ENCODE data around the gene SORL1.
A peak's percentile ranks its signal among the peaks of the same experiment; 100 is the strongest.

The SORL1 gene

GRCh38 chr11:121441521-121441920 is 10.6 kb upstream of the SORL1 start:
- no peaks in the 10 kb centered on the region for H3K27me3 ChIP-seq (ENCODE audit: insufficient read depth, low read length, poor library complexity, severe bottlenecking)
- H3K4me3 ChIP-seq (ENCODE audit: low read length, poor library complexity, severe bottlenecking) = no peak overlapping the region
- H2AFZ ChIP-seq (ENCODE audit: low read length) = 0 out of 2 replicates have a peak overlapping the region, but pooled peaks have one; percentile 25
- H3K36me3 ChIP-seq (ENCODE audit: insufficient read depth, low read length) = no peaks in the 10 kb centered on the region
- peaks cover 11% of the 10 kb centered on the region for H3K4me1 ChIP-seq (ENCODE audit: insufficient read depth, low read length, poor library complexity, severe bottlenecking)
- H3K9me2 ChIP-seq (replicated peaks; ENCODE audit: low read depth, low read length) = no peaks in the 10 kb centered on the region
- no peak for TF ChIP-seq CTCF (conservative IDR thresholded peaks at IDR 0.05; ENCODE audit: low read length)
- no peak overlapping the region for H3K4me2 ChIP-seq (ENCODE audit: low read depth, low read length, poor library complexity, severe bottlenecking)
- no peaks in the 10 kb centered on the region for H3K79me2 ChIP-seq (ENCODE audit: insufficient read depth, low read length)
- no peaks in the 10 kb centered on the region for H4K20me1 ChIP-seq (ENCODE audit: insufficient read depth, low read length, poor library complexity, severe bottlenecking)
- H3K9ac ChIP-seq (ENCODE audit: low read depth, low read length, poor library complexity, severe bottlenecking) = no peak overlapping the region
- no peaks in the 10 kb centered on the region for H3F3A ChIP-seq (ENCODE audit: low read depth)
- H3K9me3 ChIP-seq (ENCODE audit: insufficient read depth, low read depth, low read length) = no peaks in the 10 kb centered on the region

GRCh38 chr11:121443688-121444275 is 8.3 kb upstream of the SORL1 start:
- H3K4me3 ChIP-seq (ENCODE audit: low read length, poor library complexity, severe bottlenecking) = no peak overlapping the region
- H4K20me1 ChIP-seq (ENCODE audit: insufficient read depth, low read length, poor library complexity, severe bottlenecking) = no peaks in the 10 kb centered on the region
- H3K4me2 ChIP-seq (ENCODE audit: low read depth, low read length, poor library complexity, severe bottlenecking) = no peak overlapping the region
- no peak for TF ChIP-seq CTCF (conservative IDR thresholded peaks at IDR 0.05; ENCODE audit: low read length)
- no peak for TF ChIP-seq EZH2phosphoT487 (IDR thresholded peaks at IDR 0.05; ENCODE audit: borderline replicate concordance)
- H3K4me1 ChIP-seq (ENCODE audit: insufficient read depth, low read length, poor library complexity, severe bottlenecking) = peaks cover 12% of the 10 kb centered on the region
- H3K9me3 ChIP-seq (ENCODE audit: insufficient read depth, low read depth, low read length) = no peaks in the 10 kb centered on the region
- H3F3A ChIP-seq (ENCODE audit: low read depth) = no peaks in the 10 kb centered on the region
- H3K79me2 ChIP-seq (ENCODE audit: insufficient read depth, low read length) = no peaks in the 10 kb centered on the region
- H3K9ac ChIP-seq (ENCODE audit: low read depth, low read length, poor library complexity, severe bottlenecking) = no peak overlapping the region
- no peaks in the 10 kb centered on the region for H3K9me2 ChIP-seq (replicated peaks; ENCODE audit: low read depth, low read length)
- H3K36me3 ChIP-seq (ENCODE audit: insufficient read depth, low read length) = no peaks in the 10 kb centered on the region
- H2AFZ ChIP-seq (ENCODE audit: low read length) = no peak overlapping the region
- no peaks in the 10 kb centered on the region for H3K27me3 ChIP-seq (ENCODE audit: insufficient read depth, low read length, poor library complexity, severe bottlenecking)

GRCh38 chr11:121444526-121444925 is 7.6 kb upstream of the SORL1 start:
- H3F3A ChIP-seq (ENCODE audit: low read depth) = no peaks in the 10 kb centered on the region
- H3K9me3 ChIP-seq (ENCODE audit: insufficient read depth, low read depth, low read length) = no peaks in the 10 kb centered on the region
- no peaks in the 10 kb centered on the region for H3K79me2 ChIP-seq (ENCODE audit: insufficient read depth, low read length)
- peaks cover 19% of the 10 kb centered on the region for H3K4me1 ChIP-seq (ENCODE audit: insufficient read depth, low read length, poor library complexity, severe bottlenecking)
- H3K27me3 ChIP-seq (ENCODE audit: insufficient read depth, low read length, poor library complexity, severe bottlenecking) = no peaks in the 10 kb centered on the region
- no peaks in the 10 kb centered on the region for H4K20me1 ChIP-seq (ENCODE audit: insufficient read depth, low read length, poor library complexity, severe bottlenecking)
- H3K4me3 ChIP-seq (ENCODE audit: low read length, poor library complexity, severe bottlenecking) = no peak overlapping the region
- no peaks in the 10 kb centered on the region for H3K9me2 ChIP-seq (replicated peaks; ENCODE audit: low read depth, low read length)
- no peaks in the 10 kb centered on the region for H3K36me3 ChIP-seq (ENCODE audit: insufficient read depth, low read length)
- H2AFZ ChIP-seq (ENCODE audit: low read length) = no peak overlapping the region
- no peak overlapping the region for H3K9ac ChIP-seq (ENCODE audit: low read depth, low read length, poor library complexity, severe bottlenecking)
- TF ChIP-seq EZH2phosphoT487 (IDR thresholded peaks at IDR 0.05; ENCODE audit: borderline replicate concordance) (no peak), CTCF (conservative IDR thresholded peaks at IDR 0.05; ENCODE audit: low read length) (no peak)
- no peak overlapping the region for H3K4me2 ChIP-seq (ENCODE audit: low read depth, low read length, poor library complexity, severe bottlenecking)

Measured in Loucy (cell line).